ENCODE results near the gene KRTAP20-2.

- no peak for TF ChIP-seq SP1 (IDR thresholded peaks at IDR 0.05)
- TF ChIP-seq YY1 (IDR thresholded peaks at IDR 0.05) = no peak
- TF ChIP-seq JUND (IDR thresholded peaks at IDR 0.05) = no peak
- TF ChIP-seq CTCF (IDR thresholded peaks at IDR 0.05; ENCODE audit: low read depth, low read length, missing input control) = no peak
- no peak for TF ChIP-seq REST (IDR thresholded peaks at IDR 0.05)
- TF ChIP-seq RAD21 (IDR thresholded peaks at IDR 0.05) = no peak
Measured at GRCh38 chr21:30590297-30590696, 44.7 kb upstream of the KRTAP20-2 start, which contains the start of gene KRTAP22-2.
